Measurements from ENCODE around the gene LUZP4.
"Not testable (repeated sequence)": the region's sequence is repeated elsewhere in the genome, so short reads cannot be mapped to it uniquely, and the experiment has no call there.

LUZP4 gene

DNA sequence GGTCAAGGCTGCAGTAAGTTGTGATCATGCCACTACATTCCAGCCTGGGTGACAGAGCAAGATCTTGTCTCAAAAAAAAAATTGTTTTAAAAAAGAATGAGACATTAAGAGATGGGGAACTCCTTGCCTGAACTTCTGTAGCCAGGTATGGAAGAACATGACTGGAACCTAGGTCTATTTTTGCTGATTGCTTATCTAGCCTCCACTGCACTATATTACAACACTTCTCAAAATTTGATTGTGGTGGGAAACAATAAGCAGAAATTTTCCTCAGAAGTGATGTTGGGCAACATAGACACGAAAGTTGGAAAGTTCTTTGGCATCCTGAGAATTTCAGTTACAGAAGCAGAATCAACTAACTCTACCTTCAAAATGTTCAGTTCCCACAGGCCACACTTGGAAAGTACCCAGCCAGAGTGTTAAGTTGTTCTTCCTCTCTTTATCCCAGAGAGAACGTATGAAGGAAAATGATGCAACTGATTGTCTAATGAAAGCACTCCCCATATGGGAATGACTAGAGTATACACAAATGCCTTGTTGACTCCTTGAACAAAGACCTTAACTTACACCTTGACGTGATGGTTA is 50.0 kb downstream of the LUZP4 start:
- no peak for DNase-seq

DNA sequence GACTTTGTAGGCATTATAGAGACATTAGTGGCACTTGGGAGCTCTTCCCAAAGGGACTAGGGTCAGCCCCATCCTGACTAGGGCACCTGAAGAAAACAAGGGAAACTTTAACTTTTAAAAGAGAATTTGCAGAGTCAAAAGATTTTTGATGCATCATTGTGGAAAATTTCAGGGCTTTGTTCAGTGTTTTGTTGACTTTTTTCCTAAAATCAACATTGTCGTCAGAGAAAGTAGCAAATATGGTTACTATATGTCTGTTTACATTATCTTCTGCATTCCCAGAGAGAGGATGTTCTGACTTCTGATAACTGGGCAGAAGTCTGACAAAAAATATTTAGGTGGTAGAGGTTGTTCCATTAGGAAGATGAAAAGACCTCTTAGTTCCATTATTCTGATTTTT is 51.9 kb downstream of the LUZP4 start:
- DNase-seq: no peak

DNA sequence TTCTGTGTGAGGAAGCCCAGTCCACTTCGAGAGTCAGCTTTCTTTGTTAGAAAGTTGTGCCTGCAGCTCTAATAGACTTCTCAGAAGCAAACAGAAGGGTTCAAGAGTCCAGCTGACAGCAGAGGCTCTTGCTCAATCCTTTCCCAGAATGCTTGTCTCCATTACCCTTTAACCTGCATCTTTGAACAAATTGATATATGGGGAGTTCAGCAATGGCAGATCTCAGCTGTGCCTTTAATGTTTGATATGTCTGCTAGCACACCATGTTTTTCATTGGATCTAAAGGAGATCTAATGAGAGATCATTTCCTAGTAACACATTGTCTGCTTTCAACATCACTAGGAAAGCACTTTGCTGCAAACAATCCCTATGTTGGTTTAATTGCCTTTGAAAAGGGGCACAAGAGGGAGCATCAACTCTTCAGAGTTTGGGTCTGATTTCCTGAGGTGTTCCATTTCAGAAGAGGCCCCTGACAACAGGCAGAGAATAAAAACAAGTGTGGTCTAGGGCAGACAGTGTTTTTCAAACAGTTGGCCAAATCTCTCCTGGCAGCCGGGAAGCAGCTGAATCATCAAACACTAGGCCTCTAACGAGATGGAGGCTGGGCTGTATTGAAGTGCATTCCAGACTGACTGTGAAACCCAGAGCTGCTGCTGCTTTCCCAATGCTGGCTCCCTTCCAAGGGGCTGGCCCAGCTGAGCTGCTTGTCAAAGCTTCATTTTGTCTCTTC is 55.5 kb downstream of the LUZP4 start:
- peak; percentile 92 for DNase-seq

DNA sequence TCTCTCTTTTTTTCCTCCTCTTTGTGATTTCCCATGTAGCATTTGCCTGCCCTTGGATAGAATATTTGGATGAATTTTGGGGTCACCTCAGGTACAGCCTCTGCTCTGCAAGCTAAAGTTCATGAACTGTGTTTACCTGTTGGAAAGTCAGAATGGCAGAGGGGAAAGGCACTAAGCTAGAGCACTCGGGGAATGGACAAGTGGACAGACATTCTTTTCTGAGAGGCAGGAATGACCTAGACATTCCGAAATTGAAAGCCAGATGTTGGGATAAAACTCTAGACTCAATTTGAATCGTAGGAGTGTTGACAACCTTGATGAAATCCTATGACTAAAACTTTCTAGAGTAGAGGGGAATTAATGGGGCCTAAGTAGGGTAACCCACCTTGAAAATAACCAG is 56.1 kb downstream of the LUZP4 start:
- no peak for DNase-seq

DNA sequence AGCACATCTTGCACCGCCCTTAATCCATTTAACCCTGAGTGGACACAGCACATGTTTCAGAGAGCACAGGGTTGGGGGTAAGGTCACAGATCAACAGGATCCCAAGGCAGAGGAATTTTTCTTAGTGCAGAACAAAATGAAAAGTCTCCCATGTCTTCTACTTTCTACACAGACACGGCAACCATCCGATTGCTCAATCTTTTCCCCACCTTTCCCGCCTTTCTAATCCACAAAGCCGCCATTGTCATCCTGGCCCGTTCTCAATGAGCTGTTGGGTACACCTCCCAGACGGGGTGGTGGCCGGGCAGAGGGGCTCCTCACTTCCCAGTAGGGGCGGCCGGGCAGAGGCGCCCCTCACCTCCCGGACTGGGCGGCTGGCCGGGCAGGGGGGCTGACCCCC is 57.2 kb downstream of the LUZP4 start:
- DNase-seq: not testable (repeated sequence)

DNA sequence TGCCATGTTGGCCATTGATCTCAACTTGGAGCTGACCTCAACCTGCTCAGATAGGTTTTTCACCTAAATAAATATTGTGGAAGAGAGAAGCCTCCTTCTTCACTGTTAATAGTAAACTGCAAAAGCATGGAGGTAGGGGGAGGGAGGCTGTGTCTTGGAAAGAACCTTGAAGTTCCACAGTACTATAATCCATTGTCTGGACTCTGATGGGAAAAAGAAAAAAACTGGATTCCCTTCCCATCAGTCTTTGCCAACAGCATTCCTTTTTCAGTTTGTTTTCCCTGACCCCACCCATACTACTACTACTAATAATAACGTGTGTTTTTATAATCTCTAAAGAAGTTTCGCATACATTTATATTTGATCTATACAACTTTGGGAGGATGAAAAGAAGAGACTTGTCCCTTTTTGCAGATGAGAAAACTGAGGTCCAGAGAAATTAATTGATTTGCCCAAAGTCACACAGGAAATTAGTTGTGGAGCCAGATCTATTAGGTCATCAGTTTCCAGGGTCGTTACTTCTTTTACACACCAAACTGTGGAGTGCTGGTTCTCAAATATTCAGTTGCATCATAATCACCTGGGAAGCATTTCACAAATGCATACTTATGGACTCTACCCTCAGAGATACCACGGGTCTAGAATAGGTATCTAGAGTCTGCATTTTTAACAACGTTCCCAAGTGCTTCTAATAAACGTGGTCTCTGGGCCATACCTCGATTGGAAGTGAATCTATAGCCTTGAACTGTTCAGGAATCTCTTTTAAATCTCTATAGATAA is 59.1 kb downstream of the LUZP4 start:
- no peak for DNase-seq

DNA sequence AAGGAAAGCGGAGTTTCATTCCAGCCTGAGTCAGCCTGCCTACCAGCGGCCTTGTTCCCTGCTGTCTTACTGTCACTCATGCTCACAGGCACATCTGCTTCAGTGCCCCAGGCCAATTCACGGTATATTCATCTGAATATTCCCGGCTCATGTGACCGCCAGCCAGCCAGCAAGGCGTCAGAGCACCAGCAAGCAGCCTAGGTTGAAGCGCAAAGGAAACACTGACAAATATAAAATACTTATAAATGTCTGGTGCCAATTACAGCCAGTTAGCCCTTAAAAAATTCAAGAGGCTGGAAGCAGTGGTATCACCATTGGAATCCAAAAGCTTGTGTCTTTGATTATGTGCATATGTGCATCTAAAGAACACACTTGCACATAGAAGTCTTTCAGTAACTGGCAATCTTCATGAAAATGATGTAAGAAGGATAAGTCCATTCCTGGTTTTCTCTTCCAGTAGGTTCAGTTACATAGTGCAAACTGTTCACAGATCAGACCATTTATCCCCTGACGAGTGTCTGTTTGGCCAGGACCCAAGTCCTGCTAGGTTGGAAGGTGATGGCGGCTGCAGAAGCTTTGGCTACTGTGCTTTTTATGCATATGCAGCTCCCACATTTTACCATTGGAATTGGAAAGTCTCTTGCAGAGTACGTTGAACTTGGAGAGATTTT is 61.3 kb downstream of the LUZP4 start:
- DNase-seq: peak; percentile 48

DNA sequence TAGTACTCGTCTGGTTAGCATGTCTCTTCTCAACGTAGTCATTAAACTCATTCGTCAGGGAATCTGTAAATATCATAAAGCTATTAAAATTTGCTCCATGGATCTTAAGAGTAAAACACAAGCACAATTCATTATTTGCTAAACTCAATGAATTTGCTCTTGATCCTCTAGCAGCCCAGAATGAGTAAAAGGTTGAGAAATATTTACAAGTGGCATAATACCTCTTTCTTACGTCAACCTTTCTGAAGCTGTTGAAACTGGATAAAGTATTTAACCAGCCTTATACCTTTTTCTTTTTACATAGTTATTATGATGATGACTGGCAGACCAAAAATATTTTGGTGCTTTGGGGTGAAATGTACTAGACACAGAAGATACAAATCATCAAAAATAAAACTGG is 66.9 kb downstream of the LUZP4 start:
- no peak for DNase-seq
